ENCODE measurements around the gene PNPLA5. TPM values are rescaled to one million over a fixed set of nuclear protein-coding genes. Genes with fewer than 3 reads are reported as not detected.

The PNPLA5 gene
- total RNA-seq, 1 donor from 2014 or later, result not detected

DNA sequence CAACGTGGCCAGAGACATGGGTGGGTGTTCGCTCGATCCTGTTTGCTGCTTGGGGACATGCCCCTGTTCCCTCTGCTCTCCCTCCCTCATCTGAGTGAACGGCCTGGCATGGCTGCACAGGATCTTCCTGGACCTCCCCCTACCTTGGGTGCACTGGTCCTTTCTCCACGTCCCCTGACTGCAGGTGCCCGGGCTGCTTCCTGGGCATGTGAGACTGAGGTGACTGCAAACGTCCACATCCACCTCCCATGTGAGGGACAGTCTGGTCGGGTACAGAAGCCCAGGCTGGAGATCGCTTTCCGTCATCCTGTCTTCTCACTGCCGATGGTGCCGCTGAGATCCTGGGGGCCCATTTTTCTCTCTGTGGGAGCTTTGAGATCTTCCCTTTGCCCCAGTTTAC is 41.3 kb downstream of the PNPLA5 start:
- H3K36me3 Mint-ChIP-seq (ENCODE audit: unreplicated experiment), result no peaks in the 10 kb centered on the region
- peaks cover 11% of the 10 kb centered on the region for H3K27me3 Mint-ChIP-seq (ENCODE audit: unreplicated experiment)
- TF ChIP-seq CTCF (IDR thresholded peaks at IDR 0.05; ENCODE audit: partially characterized antibody, unreplicated experiment), result no peak
- no peak overlapping the region for H3K4me3 Mint-ChIP-seq (ENCODE audit: unreplicated experiment)
- peaks cover 13% of the 10 kb centered on the region for H3K9me3 Mint-ChIP-seq (ENCODE audit: unreplicated experiment)
- no peak overlapping the region for H3K27ac Mint-ChIP-seq (ENCODE audit: unreplicated experiment)
- DNase-seq, result peak; percentile 7
- peaks cover 52% of the 10 kb centered on the region for H3K4me1 Mint-ChIP-seq (ENCODE audit: low read depth, unreplicated experiment)

- TF ChIP-seq CTCF (IDR thresholded peaks at IDR 0.05; ENCODE audit: partially characterized antibody, unreplicated experiment), result no peak
- peak; percentile 21 for DNase-seq
- peaks cover 49% of the 10 kb centered on the region for H3K4me1 Mint-ChIP-seq (ENCODE audit: low read depth, unreplicated experiment)
- no peak overlapping the region for H3K4me3 Mint-ChIP-seq (ENCODE audit: unreplicated experiment)
- H3K27me3 Mint-ChIP-seq (ENCODE audit: unreplicated experiment), result peaks cover 12% of the 10 kb centered on the region
- H3K9me3 Mint-ChIP-seq (ENCODE audit: unreplicated experiment), result peaks cover 11% of the 10 kb centered on the region
- H3K27ac Mint-ChIP-seq (ENCODE audit: unreplicated experiment), result no peak overlapping the region
- H3K36me3 Mint-ChIP-seq (ENCODE audit: unreplicated experiment), result no peaks in the 10 kb centered on the region
Observed at GRCh38 chr22:43849731-43850130, 42.1 kb downstream of the PNPLA5 start.

- H3K9me3 Mint-ChIP-seq (ENCODE audit: unreplicated experiment), result peaks cover 11% of the 10 kb centered on the region
- DNase-seq, result peak; percentile 65
- peaks cover 42% of the 10 kb centered on the region for H3K4me1 Mint-ChIP-seq (ENCODE audit: low read depth, unreplicated experiment)
- H3K27ac Mint-ChIP-seq (ENCODE audit: unreplicated experiment), result peak overlapping the region; percentile 75
- no peak overlapping the region for H3K4me3 Mint-ChIP-seq (ENCODE audit: unreplicated experiment)
- TF ChIP-seq CTCF (IDR thresholded peaks at IDR 0.05; ENCODE audit: partially characterized antibody, unreplicated experiment), result no peak
- peaks cover 10% of the 10 kb centered on the region for H3K27me3 Mint-ChIP-seq (ENCODE audit: unreplicated experiment)
- H3K36me3 Mint-ChIP-seq (ENCODE audit: unreplicated experiment), result no peaks in the 10 kb centered on the region
Observed at GRCh38 chr22:43848366-43849171, 43.2 kb downstream of the PNPLA5 start.

GRCh38 chr22:43847376-43848289 is 44.2 kb downstream of the PNPLA5 start:
- H3K27ac Mint-ChIP-seq (ENCODE audit: unreplicated experiment), result no peak overlapping the region
- no peaks in the 10 kb centered on the region for H3K36me3 Mint-ChIP-seq (ENCODE audit: unreplicated experiment)
- H3K27me3 Mint-ChIP-seq (ENCODE audit: unreplicated experiment), result peaks cover 7% of the 10 kb centered on the region
- peak; percentile 13 for DNase-seq
- H3K4me1 Mint-ChIP-seq (ENCODE audit: low read depth, unreplicated experiment), result peaks cover 37% of the 10 kb centered on the region
- TF ChIP-seq CTCF (IDR thresholded peaks at IDR 0.05; ENCODE audit: partially characterized antibody, unreplicated experiment), result no peak
- no peak overlapping the region for H3K4me3 Mint-ChIP-seq (ENCODE audit: unreplicated experiment)
- H3K9me3 Mint-ChIP-seq (ENCODE audit: unreplicated experiment), result peaks cover 11% of the 10 kb centered on the region
